ENCODE results near the gene CDKAL1.

- TF ChIP-seq CTCF (IDR thresholded peaks at IDR 0.05 in 8 of 11, conservative IDR thresholded peaks at IDR 0.05 in 3 of 11): no peak
- no peak for TF ChIP-seq POLR2A (IDR thresholded peaks at IDR 0.05)
These were observed 72.6 kb downstream of the CDKAL1 start for GRCh38 chr6:20606831-20607230.

Data from spleen (tissue), 7 donors.